ENCODE results near the gene SLCO4A1. TPM values are rescaled to one million over a fixed set of nuclear protein-coding genes. Genes with fewer than 3 reads are reported as not detected.

SLCO4A1 gene
- polyA plus RNA-seq, 1 experiment, result 0.09 TPM

DNA sequence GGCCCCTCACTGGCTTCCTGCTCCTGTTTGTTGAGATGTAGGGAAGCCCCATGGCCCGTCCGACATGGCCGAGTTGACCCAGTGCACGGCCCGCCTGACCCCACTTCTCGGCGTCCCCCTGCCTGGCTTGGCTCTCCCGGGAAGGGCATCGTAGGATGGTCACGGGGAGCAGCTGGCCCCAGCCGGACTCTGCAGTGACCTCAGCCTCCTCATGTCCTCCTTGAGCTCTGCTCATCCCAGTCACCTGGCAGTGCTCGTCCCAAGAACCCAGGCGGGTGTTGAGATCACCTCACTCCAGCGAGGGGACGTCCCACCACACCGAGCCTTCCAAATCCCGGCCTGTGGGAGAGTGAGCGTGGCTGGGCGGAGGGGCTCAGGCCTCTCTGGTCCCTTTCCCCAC, 15.7 kb downstream of the SLCO4A1 start:
- Histone ChIP-seq H3K27ac (ENCODE audit: low read depth, low read length) (no peak overlapping the region), H3K4me3 (ENCODE audit: low read depth, low read length) (no peak overlapping the region), H3K9me3 (ENCODE audit: control insufficient read depth, insufficient read depth, low read length) (no peaks in the 10 kb centered on the region; the same call in 1 of the 2 replicates), H3K27me3 (ENCODE audit: control insufficient read depth, insufficient read depth, low read length) (no peaks in the 10 kb centered on the region)
- DNase-seq (ENCODE audit: low read depth, low spot score), result no peak
- TF ChIP-seq, protein P1, sequence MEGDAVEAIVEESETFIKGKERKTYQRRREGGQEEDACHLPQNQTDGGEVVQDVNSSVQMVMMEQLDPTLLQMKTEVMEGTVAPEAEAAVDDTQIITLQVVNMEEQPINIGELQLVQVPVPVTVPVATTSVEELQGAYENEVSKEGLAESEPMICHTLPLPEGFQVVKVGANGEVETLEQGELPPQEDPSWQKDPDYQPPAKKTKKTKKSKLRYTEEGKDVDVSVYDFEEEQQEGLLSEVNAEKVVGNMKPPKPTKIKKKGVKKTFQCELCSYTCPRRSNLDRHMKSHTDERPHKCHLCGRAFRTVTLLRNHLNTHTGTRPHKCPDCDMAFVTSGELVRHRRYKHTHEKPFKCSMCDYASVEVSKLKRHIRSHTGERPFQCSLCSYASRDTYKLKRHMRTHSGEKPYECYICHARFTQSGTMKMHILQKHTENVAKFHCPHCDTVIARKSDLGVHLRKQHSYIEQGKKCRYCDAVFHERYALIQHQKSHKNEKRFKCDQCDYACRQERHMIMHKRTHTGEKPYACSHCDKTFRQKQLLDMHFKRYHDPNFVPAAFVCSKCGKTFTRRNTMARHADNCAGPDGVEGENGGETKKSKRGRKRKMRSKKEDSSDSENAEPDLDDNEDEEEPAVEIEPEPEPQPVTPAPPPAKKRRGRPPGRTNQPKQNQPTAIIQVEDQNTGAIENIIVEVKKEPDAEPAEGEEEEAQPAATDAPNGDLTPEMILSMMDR (IDR thresholded peaks at IDR 0.05; ENCODE audit: low read depth, low read length), result no peak
- ChIA-PET CTCF (no interaction called here), POLR2A (no interaction called here)

DNA sequence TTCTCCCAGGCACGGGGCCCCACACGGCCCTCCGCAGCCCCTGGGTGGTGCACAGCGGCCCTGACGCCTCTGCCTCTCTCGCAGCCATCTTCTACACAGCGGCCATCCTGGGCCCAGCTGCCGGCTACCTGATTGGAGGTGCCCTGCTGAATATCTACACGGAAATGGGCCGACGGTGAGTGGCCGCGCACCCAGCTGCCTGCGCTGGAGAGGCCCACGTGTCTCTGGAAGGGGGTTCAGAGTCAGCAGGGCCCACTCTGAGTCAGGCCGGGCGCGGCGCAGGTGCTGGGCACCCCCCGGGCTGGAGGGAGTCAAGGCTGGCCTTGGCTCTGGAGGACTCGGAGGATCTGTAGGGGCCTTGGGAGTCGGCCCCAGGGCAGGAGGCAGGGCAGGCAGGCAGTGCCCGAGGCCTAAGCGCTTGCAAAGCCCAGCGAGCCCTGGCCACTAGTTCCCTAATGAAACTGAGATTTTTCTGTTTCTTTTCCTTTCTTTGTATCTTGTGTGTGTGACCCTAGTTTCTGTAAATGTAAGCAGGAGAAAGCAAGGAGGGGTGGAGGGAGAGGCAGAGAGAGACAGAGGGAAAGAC, 16.4 kb downstream of the SLCO4A1 start:
- H3K9me3 ChIP-seq (ENCODE audit: control insufficient read depth, insufficient read depth, low read length), result no peaks in the 10 kb centered on the region; the same call in 1 of the 2 replicates
- TF ChIP-seq, protein P1 (IDR thresholded peaks at IDR 0.05; ENCODE audit: low read depth, low read length), result no peak
- POLR2A ChIA-PET, result no interaction called here
- no peak for DNase-seq (ENCODE audit: low read depth, low spot score)
- H3K27me3 ChIP-seq (ENCODE audit: control insufficient read depth, insufficient read depth, low read length), result no peaks in the 10 kb centered on the region
- CTCF ChIA-PET, result no interaction called here
- no peak overlapping the region for H3K4me3 ChIP-seq (ENCODE audit: low read depth, low read length)
- H3K27ac ChIP-seq (ENCODE audit: low read depth, low read length), result no peak overlapping the region

DNA sequence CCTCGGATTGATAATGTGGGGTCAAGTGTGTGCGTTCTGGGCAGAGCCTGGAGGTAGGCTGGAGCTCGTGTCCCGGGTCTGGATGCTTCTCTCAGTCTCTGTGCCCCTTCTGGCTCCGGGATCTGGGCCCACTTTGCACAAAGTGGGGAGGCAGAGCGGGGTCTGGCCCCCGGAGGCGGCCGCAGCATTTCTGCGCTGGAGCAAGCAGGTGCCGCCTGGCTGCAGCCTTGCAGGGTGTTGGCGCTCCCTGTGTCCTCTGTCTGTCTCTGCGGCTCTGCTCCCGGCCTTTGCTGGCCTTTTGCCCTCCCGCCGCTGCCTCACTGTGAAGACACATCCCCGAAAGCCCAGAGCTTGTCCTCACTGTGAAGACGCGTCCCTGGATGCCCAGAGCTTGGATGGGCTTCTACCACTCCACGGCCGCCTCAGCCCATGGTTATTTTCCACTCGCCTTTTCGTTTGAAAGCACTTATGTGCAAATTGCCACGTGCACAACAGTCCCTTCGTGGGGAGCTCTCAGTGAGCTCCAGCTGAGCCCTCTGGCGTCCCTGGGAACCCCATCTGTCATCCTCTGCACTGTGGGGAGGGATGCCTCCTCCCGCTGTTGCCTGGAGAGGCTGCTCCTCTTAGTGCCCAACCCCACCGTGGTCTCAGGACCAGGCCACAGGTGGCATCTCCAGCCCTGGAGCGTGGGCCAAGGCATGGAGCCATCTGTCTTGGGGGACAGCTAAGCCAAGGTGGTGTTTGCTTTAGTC, 17.4 kb downstream of the SLCO4A1 start:
- Histone ChIP-seq H3K27me3 (ENCODE audit: control insufficient read depth, insufficient read depth, low read length) (no peaks in the 10 kb centered on the region), H3K4me3 (ENCODE audit: low read depth, low read length) (no peak overlapping the region), H3K27ac (ENCODE audit: low read depth, low read length) (no peak overlapping the region), H3K9me3 (ENCODE audit: control insufficient read depth, insufficient read depth, low read length) (no peaks in the 10 kb centered on the region; the same call in 1 of the 2 replicates)
- ChIA-PET POLR2A (no interaction called here), CTCF (interaction anchor here (1.0 kb wide), 1 partner anchor 149 kb away, joined by 3 read pairs; no protein-coding TSS in a partner anchor)
- no peak for DNase-seq (ENCODE audit: low read depth, low spot score)
- TF ChIP-seq, protein P1 (IDR thresholded peaks at IDR 0.05; ENCODE audit: low read depth, low read length), result no peak

DNA sequence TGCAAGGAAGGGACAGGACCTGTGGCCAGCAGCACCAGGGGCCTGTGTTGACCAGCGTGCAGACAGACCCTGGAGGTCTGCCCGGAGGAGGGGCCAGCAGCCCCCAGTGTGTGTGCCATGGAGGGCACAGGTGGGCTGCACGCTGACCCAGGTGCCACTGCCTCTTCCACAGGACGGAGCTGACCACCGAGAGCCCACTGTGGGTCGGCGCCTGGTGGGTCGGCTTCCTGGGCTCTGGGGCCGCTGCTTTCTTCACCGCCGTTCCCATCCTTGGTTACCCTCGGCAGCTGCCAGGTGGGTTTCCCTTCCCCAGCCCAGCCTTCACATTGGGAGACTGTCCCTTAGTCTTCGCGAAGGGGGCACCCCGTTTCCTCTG, 17.9 kb downstream of the SLCO4A1 start:
- no peaks in the 10 kb centered on the region for H3K27me3 ChIP-seq (ENCODE audit: control insufficient read depth, insufficient read depth, low read length)
- ChIA-PET CTCF (interaction anchor here (1.0 kb wide), 1 partner anchor 148 kb away, joined by 3 read pairs; no protein-coding TSS in a partner anchor), POLR2A (no interaction called here)
- no peak for DNase-seq (ENCODE audit: low read depth, low spot score)
- TF ChIP-seq, protein P1 (IDR thresholded peaks at IDR 0.05; ENCODE audit: low read depth, low read length), result no peak
- H3K9me3 ChIP-seq (ENCODE audit: control insufficient read depth, insufficient read depth, low read length), result no peaks in the 10 kb centered on the region; the same call in 1 of the 2 replicates
- H3K27ac ChIP-seq (ENCODE audit: low read depth, low read length), result no peak overlapping the region
- H3K4me3 ChIP-seq (ENCODE audit: low read depth, low read length), result no peak overlapping the region

DNA sequence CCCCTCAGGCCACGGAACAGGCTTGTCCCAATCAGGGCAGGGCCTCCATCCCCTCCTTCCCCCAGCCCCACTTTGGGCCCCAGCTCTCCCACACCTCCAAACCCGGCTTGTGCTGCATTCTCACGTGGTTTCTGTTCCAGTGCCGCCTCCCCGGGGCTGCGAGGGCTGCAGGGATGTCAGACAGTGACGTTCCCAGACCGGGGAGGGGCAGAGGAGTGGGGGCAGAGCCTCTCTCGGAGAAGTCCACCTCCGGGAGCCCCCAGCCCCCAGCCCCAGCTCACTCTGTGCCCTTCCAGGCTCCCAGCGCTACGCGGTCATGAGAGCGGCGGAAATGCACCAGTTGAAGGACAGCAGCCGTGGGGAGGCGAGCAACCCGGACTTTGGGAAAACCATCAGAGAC, 18.5 kb downstream of the SLCO4A1 start:
- Histone ChIP-seq H3K4me3 (ENCODE audit: low read depth, low read length) (no peak overlapping the region), H3K27ac (ENCODE audit: low read depth, low read length) (no peak overlapping the region), H3K9me3 (ENCODE audit: control insufficient read depth, insufficient read depth, low read length) (no peaks in the 10 kb centered on the region; the same call in 1 of the 2 replicates), H3K27me3 (ENCODE audit: control insufficient read depth, insufficient read depth, low read length) (no peaks in the 10 kb centered on the region)
- ChIA-PET POLR2A (no interaction called here), CTCF (no interaction called here)
- DNase-seq (ENCODE audit: low read depth, low spot score), result no peak
- TF ChIP-seq, protein P1 (IDR thresholded peaks at IDR 0.05; ENCODE audit: low read depth, low read length), result no peak

Measured in AG04450 (cell line).